Measurements from ENCODE around the gene P2RX2.

P2RX2 gene

DNA sequence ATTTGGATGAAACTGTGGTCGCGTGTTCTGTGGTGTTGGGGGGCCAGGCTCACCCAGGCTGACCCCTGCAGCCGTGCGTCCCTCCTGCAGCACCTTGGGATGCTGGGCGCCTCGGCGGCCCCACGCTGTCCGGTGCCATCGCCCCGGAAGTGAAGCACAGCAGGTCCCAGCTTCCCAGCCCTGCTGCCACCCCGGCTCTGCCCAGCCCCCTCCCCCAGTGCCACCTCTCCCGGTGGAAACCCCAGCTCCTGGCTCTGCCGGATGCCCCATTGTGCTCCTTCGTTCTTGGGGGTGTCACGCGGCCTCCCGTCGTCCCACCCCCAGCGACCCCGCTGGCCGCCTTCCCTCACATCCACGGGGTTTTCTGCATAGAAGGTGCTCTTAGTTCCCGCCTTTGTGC lies 33.4 kb upstream of the P2RX2 start:
- TF ChIP-seq POLR2AphosphoS5 (IDR thresholded peaks at IDR 0.05; ENCODE audit: borderline replicate concordance, low read depth, low read length) (no peak), FOXP2 (optimal IDR thresholded peaks at IDR 0.05; ENCODE audit: control extremely low read depth, extremely low read length, insufficient read depth) (no peak), EZH2 (IDR thresholded peaks at IDR 0.05) (no peak)
- no peak overlapping the region for H3K27ac ChIP-seq
- no peak overlapping the region for H3K4me3 ChIP-seq

DNA sequence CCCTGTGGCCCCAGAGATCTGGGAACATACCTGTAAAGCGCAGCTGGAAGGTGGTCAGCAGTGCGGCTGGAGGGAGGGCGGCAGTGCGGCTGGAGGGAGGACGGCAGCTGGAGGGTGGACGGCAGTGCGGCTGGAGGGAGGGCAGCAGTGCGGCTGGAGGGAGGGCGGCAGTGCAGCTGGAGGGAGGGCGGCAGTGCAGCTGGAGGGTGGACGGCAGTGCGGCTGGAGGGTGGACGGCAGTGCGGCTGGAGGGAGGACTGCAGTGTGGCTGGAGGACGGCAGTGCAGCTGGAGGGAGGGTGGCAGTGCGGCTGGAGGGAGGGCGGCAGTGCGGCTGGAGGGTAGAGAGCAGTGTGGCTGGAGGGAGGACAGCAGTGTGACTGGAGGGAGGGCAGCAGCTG lies 31.6 kb upstream of the P2RX2 start:
- no peak for DNase-seq (ENCODE audit: low read depth, low spot score)
- no peaks in the 10 kb centered on the region; the same call in 1 of the 2 replicates for H3K36me3 ChIP-seq (ENCODE audit: insufficient read depth, low read length)
- H3K9me3 ChIP-seq (ENCODE audit: low read depth, low read length): no peaks in the 10 kb centered on the region
- no peak overlapping the region for H3K9ac ChIP-seq (ENCODE audit: insufficient read length)
- TF ChIP-seq POLR2AphosphoS5 (IDR thresholded peaks at IDR 0.05; ENCODE audit: borderline replicate concordance, low read depth, low read length) (no peak), EZH2 (IDR thresholded peaks at IDR 0.05) (no peak), FOXP2 (optimal IDR thresholded peaks at IDR 0.05; ENCODE audit: control extremely low read depth, extremely low read length, insufficient read depth) (no peak)
- no peak overlapping the region for H3K27ac ChIP-seq
- no peak overlapping the region for H3K4me3 ChIP-seq

More for the DNA sequence above, 33.4 kb upstream of the P2RX2 start:
- Histone ChIP-seq H3K36me3 (ENCODE audit: insufficient read depth, low read length) (peaks cover 3% of the 10 kb centered on the region; the same call in 1 of the 2 replicates), H3K9me3 (ENCODE audit: low read depth, low read length) (no peaks in the 10 kb centered on the region), H3K9ac (ENCODE audit: insufficient read length) (no peak overlapping the region)
- no peak for DNase-seq (ENCODE audit: low read depth, low spot score)

DNA sequence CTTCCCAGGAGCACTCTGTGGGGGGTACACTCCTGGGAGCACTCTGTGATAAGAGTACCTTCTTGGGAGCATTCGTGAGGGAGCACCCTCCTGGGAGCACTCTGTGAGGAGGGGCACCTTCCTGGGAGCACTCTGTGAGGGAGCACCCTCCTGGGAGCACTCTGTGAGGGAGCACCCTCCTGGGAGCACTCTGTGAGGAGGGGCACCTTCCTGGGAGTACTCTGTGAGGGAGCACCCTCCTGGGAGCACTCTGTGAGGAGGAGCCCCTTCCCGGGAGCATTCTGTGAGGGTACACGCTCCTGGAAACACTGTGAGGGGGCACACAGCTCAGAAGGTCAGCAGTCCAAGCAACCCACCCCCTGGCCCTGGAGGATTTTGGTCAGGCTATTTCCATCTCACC lies 30.8 kb upstream of the P2RX2 start:
- H3K36me3 ChIP-seq (ENCODE audit: insufficient read depth, low read length): no peaks in the 10 kb centered on the region; the same call in 1 of the 2 replicates
- H3K4me3 ChIP-seq: no peak overlapping the region
- DNase-seq (ENCODE audit: low read depth, low spot score): no peak
- TF ChIP-seq FOXP2 (optimal IDR thresholded peaks at IDR 0.05; ENCODE audit: control extremely low read depth, extremely low read length, insufficient read depth) (no peak), POLR2AphosphoS5 (IDR thresholded peaks at IDR 0.05; ENCODE audit: borderline replicate concordance, low read depth, low read length) (no peak), EZH2 (IDR thresholded peaks at IDR 0.05) (no peak)
- H3K9ac ChIP-seq (ENCODE audit: insufficient read length): no peak overlapping the region
- no peak overlapping the region for H3K27ac ChIP-seq
- no peaks in the 10 kb centered on the region for H3K9me3 ChIP-seq (ENCODE audit: low read depth, low read length)

DNA sequence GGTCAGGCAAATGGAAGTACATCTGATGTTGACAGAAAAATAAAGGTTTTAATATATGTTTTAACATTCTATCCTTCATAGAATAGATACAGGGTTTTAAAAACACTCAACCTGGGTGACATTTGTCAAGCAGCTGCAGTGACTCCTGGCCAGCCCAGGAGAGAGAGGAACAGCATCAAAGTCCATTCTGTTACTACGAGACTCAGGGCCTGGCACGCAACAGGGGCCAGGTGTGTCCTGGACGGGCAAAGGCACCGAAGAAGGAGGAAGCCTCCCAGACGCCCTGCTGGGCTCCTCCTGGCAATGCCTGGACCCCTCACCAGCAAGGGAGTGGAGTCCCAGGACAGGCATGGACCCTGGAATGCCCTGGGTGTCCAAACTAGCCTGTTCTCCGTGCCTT lies 30.3 kb upstream of the P2RX2 start:
- Histone ChIP-seq H3K4me3 (no peak overlapping the region), H3K9ac (ENCODE audit: insufficient read length) (no peak overlapping the region), H3K36me3 (ENCODE audit: insufficient read depth, low read length) (no peaks in the 10 kb centered on the region; the same call in 1 of the 2 replicates), H3K27ac (no peak overlapping the region), H3K9me3 (ENCODE audit: low read depth, low read length) (no peaks in the 10 kb centered on the region)
- no peak for DNase-seq (ENCODE audit: low read depth, low spot score)
- TF ChIP-seq POLR2AphosphoS5 (IDR thresholded peaks at IDR 0.05; ENCODE audit: borderline replicate concordance, low read depth, low read length): no peak
- no peak for TF ChIP-seq FOXP2 (optimal IDR thresholded peaks at IDR 0.05; ENCODE audit: control extremely low read depth, extremely low read length, insufficient read depth)
- TF ChIP-seq EZH2 (IDR thresholded peaks at IDR 0.05): no peak

DNA sequence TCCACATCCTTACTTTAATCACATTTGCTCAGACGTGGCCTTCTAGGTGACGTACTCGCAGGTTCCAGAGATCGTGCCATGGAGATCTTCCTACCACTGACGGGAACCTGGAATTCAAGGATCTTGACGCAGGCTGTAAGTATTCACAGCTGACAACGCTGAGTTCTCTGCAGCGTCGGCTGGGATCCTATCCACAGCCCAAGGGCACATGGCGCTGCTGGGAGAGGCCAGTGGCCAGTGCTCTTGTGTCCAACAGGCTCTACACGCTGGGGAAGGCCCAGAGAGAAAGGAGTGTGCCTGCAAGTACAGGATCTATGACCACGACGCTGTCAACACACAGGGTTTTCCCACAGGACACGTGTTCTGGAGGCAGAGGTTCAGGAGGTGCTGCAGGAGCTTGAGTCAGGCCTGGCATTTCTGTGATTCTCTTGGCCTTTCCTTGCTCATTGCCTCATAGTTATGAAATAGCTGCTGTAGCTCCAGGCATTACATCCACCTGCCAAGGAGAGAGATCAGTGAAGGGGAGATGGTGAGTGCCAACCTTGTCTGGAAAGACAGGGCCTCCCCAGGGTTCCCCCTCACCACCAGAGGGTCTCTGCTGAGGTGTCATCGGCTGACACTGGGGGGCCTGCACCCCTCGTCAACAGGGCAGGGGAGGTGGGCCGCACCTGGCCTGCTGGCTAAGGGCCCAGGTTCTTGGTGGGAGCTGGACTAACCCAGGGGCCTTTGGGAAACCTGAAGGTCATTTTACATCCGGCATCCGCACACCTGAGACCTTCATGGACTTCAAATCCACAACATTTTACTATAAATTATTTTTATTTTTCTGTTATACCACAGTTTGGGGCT lies 29.5 kb upstream of the P2RX2 start:
- H3K9ac ChIP-seq (ENCODE audit: insufficient read length): no peak overlapping the region
- H3K4me3 ChIP-seq: no peak overlapping the region
- H3K9me3 ChIP-seq (ENCODE audit: low read depth, low read length): no peaks in the 10 kb centered on the region
- DNase-seq (ENCODE audit: low read depth, low spot score): no peak
- no peak overlapping the region for H3K27ac ChIP-seq
- H3K36me3 ChIP-seq (ENCODE audit: insufficient read depth, low read length): no peaks in the 10 kb centered on the region; the same call in 1 of the 2 replicates
- TF ChIP-seq FOXP2 (optimal IDR thresholded peaks at IDR 0.05; ENCODE audit: control extremely low read depth, extremely low read length, insufficient read depth): no peak
- TF ChIP-seq POLR2AphosphoS5 (IDR thresholded peaks at IDR 0.05; ENCODE audit: borderline replicate concordance, low read depth, low read length): no peak
- no peak for TF ChIP-seq EZH2 (IDR thresholded peaks at IDR 0.05)

DNA sequence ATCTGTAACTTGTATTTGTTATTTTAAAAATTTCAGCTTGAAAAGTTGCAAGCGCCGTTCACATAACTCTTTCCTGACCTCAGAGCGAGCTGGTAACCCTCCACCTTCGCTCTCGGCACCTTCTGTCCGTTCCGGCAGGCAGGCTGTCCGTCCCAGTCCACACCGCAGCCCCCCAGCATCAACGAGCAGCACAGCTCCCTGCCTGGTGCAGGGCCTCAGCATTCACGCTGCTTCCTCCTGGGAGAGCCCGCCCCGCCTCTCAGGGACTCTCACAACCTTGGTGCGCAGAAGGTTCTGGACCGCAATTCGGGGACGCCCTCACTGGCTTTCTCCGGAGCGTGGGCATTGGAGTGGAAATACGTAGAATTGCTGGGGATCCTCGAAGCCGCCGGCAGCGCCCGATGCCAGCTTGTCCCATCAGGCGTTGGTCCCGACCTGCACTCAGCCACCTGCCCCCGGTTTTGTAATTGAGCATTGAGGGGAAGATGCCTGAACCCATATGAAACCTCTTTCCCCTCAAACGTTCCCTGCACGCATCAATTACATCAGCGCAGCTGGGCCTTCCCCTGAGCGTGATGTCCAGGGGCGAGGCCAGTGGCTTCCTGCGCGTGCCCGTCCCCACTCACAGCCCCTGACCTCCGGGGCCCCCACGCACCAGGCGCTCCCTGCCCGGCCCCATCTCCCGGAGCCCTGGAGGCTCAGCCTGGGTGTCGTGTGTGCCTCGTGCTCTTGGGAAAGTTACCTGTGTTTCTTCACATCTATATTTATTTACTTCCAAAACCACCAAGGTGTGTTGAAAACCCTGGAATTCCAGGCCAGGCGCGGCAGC lies 27.3 kb upstream of the P2RX2 start:
- Histone ChIP-seq H3K9ac (ENCODE audit: insufficient read length) (no peak overlapping the region), H3K27ac (no peak overlapping the region), H3K4me3 (no peak overlapping the region), H3K9me3 (ENCODE audit: low read depth, low read length) (no peaks in the 10 kb centered on the region), H3K36me3 (ENCODE audit: insufficient read depth, low read length) (no peaks in the 10 kb centered on the region)
- no peak for DNase-seq (ENCODE audit: low read depth, low spot score)
- no peak for TF ChIP-seq EZH2 (IDR thresholded peaks at IDR 0.05)
- TF ChIP-seq FOXP2 (optimal IDR thresholded peaks at IDR 0.05; ENCODE audit: control extremely low read depth, extremely low read length, insufficient read depth): no peak
- no peak for TF ChIP-seq POLR2AphosphoS5 (IDR thresholded peaks at IDR 0.05; ENCODE audit: borderline replicate concordance, low read depth, low read length)

DNA sequence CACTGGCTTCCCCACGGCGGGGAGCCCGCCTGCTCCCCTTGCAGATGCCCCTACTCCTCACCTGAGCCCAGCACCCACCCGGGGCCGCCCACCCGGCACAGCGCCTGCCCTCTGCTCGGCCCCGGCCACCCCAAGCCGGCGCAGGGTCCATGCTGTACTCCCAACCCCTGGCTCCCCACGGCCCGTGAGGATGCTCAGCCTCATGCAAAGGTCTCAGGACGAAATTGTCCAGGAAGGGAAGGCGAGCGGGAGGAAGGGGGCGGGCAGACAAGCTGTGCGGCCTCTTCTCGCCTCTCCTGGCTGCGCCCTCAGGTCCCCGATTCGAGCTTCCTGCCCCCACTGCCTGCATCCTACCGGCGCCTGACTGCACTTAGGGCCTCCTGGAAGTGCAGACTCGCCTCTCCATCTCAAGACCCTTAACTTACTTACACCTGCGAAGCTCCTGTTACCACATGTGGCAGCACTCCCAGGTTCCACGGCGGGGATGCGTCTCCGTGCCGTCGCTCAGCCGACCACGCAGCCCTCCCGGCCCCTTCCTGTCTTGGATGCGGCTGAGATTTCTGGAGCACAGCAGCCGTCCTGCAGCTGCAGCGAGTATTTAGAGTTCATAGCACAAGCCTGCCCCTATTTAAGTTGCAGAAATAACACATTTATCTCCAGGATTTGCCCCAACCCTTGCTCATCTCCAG lies 26.1 kb upstream of the P2RX2 start:
- H3K9ac ChIP-seq (ENCODE audit: insufficient read length): no peak overlapping the region
- no peak overlapping the region for H3K4me3 ChIP-seq
- no peaks in the 10 kb centered on the region for H3K9me3 ChIP-seq (ENCODE audit: low read depth, low read length)
- TF ChIP-seq EZH2 (IDR thresholded peaks at IDR 0.05): no peak
- TF ChIP-seq FOXP2 (optimal IDR thresholded peaks at IDR 0.05; ENCODE audit: control extremely low read depth, extremely low read length, insufficient read depth): no peak
- no peak for TF ChIP-seq POLR2AphosphoS5 (IDR thresholded peaks at IDR 0.05; ENCODE audit: borderline replicate concordance, low read depth, low read length)
- H3K36me3 ChIP-seq (ENCODE audit: insufficient read depth, low read length): no peaks in the 10 kb centered on the region
- DNase-seq (ENCODE audit: low read depth, low spot score): no peak
- no peak overlapping the region for H3K27ac ChIP-seq

DNA sequence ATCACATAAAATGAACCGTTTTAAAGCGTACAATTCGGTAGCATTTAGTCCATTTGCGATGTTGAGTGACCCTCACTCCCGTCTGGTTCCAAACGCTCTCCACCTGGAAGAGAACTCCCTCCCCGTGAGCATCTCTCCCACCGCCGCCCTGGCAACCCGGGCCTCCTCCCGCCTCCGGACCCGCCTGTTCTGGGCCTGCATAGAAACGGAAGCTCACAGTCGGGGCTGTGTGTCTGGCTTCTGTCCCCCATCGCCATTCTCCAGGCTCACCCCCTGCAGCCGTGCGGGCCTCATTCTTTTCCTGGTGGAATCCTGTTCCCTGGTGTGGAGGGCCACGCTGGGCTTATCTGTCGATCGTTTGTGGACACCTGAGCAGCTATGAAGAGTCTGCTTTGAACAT lies 25.5 kb upstream of the P2RX2 start:
- DNase-seq (ENCODE audit: low read depth, low spot score): no peak
- TF ChIP-seq EZH2 (IDR thresholded peaks at IDR 0.05) (no peak), FOXP2 (optimal IDR thresholded peaks at IDR 0.05; ENCODE audit: control extremely low read depth, extremely low read length, insufficient read depth) (no peak), POLR2AphosphoS5 (IDR thresholded peaks at IDR 0.05; ENCODE audit: borderline replicate concordance, low read depth, low read length) (no peak)
- Histone ChIP-seq H3K9me3 (ENCODE audit: low read depth, low read length) (no peaks in the 10 kb centered on the region), H3K27ac (no peak overlapping the region), H3K36me3 (ENCODE audit: insufficient read depth, low read length) (no peaks in the 10 kb centered on the region), H3K9ac (ENCODE audit: insufficient read length) (no peak overlapping the region), H3K4me3 (no peak overlapping the region)

Data from SK-N-MC (cell line).